GM19035 (cell line): ENCODE measurements around the gene SLC25A18.
"Not testable (repeated sequence)": the region's sequence is repeated elsewhere in the genome, so short reads cannot be mapped to it uniquely, and the experiment has no call there.

Experiments
- ATAC-seq: cut with Tn5 transposase; IDR thresholded peaks from one replicate; pipeline ENCODE4 v1.9.1; 2021; ENCODE audit not compliant: unreplicated experiment

The SLC25A18 gene, protein sequence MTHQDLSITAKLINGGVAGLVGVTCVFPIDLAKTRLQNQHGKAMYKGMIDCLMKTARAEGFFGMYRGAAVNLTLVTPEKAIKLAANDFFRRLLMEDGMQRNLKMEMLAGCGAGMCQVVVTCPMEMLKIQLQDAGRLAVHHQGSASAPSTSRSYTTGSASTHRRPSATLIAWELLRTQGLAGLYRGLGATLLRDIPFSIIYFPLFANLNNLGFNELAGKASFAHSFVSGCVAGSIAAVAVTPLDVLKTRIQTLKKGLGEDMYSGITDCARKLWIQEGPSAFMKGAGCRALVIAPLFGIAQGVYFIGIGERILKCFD

DNA sequence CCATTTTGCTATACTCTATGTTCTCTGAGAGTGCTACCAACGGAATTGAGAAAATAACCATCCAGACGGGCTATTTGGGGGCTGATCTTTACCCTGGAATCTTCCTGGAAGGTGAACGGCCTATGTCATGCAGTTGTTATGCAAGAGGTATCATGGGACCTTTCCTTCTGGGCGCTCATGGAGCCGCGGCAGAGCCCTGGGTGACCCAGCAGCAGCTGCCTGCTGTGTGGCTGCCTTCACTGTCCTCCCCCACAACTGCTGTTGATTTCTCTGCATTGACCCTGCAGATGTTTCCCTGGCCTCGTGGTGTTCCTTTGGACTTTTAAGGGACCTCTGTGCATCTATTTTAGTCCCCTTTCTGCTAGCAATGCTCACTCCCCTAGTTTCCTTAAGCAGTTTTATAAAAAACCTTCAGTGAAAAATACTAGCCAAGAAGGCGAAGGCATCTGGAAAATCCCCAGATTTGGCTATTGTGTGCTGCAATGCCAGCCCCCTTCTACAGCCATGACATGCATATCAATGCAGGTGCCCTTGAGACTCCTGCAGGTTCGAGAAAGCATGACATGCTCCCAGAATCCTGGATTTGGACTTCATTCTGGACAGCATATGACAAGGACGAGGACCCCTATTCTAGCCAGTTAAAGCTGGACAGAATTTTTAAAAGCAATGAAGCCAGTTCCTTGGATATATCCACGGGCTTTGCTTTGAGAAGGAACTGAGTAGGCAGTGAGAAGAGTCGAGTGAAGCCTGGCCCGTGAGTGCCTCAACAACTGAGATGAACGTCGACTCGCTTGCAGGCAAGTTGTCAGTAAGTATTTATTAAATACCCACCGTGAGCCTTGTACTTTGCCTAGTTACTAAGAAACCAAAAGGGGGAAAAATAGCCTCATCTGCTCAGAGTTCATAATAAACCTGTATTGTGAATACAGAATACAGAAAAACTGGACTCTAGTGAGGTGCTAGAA, at the start of gene SLC25A18:
Gene SLC25A18, plus strand, starts transcription at position 593 of the 965 bp plus-strand sequence. CDS start 16,447 bp downstream, outside the sequence.
- ATAC-seq: no peak

DNA sequence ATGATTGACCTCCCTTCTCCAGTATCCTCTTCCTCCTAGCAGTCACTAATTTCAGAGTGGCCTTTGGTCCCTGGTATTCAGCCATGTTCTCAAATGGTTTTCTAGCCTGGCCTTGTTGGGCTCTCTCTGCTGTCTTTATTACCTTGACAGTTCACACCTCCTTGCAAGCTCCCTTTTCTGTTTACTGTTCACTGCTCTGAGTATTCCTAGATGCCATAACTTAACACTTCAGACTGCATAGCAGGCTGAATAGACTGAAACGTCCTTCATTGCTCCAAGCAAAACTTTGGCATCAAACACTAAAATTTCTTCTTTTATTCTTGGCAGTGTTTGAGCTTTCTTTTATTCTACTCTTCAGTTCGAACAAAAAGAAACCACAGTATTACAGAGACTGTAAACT, 49.7 kb upstream of the SLC25A18 start:
- no peak for ATAC-seq

DNA sequence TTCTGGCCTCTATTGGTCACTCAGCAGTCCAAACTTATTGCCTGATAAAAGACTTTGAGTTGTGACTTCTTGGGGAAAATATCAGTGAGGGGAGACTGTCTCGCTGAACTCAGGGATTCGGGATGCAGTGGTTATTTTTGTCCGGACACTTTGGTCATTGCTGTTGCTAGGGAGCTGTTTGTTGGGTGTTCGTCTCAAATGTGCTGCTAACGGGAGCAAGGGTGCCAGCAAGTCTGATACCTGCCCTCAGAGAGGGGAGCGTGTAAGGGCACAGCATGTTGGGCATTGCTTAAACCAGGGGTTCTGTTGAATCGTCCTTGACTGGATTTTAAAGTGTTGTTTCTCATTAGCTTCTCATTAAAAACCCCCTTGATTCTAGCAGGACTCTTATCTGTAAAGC, 49.2 kb upstream of the SLC25A18 start:
- no peak for ATAC-seq

DNA sequence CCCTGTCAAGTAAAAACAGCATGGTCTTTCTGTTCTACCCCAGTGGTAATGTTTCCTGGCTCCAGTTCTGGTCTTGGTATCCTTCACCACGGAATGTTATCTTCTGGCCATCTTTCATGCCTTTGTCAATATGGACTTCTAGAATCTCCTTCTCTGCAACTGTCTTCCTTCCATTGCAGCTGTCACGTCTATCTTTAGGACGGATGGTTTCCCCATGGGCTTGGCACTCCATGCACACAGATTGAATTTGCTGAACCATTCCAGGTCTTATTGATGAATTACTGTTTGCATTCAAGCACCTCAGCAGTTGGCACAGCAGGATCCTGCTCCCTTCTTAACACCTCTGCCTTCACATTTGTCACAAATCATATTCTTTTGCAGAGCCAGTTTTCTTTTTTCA, 44.9 kb upstream of the SLC25A18 start:
- ATAC-seq: no peak

DNA sequence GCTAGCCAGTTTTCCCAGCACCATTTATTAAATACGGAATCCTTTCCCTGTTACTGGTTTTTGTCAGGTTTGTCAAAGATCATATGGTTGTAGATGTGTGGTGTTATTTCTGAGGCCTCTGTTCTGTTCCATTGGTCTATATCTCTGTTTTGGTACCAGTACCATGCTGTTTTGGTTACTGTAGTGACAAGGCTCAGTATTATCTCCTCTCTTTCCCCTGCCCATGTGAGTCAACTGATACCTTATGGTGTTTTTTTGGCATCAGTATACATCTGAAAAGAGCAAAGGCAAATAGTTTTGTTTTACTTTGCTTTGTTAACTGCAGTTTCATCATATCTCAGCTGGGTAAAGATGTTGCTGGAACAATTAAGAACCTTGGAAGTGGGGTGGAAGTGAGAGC, 41.3 kb upstream of the SLC25A18 start:
- ATAC-seq: not testable (repeated sequence)

DNA sequence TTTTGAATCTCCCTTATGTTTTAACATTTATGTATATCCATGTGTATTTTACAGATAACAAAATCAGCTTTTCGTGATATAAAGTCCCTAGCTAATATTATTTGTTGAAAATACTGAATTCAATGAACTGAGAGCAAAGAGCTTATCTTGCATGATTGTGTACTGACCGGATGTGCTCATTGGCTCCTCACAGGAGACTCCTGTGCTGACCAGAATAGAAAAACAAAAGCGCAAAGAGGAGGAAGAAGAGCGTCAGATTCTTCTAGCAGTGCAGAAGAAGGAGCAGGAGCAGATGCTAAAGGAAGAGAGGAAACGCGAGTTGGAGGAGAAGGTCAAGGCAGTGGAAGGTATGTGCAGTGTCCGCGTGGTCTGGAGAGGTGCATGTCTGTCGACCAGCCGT, 39.4 kb upstream of the SLC25A18 start:
- ATAC-seq: no peak

DNA sequence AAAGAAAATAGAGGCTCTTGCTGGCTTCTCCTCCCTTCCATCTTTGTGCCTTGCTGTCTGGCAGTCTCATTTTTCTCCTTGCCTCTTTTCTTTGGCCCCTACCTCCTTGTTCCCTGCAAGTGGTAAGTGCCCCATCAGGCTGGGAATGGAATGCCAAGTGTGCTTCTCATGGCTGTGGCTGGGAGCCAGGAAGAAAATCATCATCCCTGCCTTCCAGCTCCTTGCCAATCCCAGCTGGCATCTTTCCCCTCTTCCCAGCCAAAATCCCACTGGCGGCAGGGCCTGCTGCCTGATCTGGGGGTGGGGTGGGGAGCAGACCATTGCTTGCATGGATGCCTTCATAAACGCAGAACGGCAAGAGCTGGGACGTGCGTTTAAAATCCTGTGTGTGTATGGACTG, 27.0 kb upstream of the SLC25A18 start:
- ATAC-seq: no peak

DNA sequence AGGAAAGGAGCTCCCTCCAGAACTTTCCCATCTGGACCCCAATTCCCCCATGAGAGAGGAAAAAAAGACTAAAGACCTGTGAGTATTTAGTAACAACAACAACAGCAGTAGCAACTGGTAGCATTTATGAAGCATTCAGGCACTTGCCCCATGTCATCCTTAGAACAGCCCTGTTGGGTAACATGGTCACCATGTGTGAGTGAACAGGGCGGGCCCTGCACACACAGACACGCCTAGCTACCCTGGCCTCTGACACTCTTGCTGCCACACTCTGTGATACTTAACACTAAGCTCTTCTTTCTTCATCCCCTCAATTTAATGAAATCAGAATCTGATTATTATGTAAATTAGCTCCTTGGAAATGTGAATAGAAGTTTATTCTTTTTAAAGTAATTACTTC, 26.1 kb upstream of the SLC25A18 start:
- no peak for ATAC-seq

DNA sequence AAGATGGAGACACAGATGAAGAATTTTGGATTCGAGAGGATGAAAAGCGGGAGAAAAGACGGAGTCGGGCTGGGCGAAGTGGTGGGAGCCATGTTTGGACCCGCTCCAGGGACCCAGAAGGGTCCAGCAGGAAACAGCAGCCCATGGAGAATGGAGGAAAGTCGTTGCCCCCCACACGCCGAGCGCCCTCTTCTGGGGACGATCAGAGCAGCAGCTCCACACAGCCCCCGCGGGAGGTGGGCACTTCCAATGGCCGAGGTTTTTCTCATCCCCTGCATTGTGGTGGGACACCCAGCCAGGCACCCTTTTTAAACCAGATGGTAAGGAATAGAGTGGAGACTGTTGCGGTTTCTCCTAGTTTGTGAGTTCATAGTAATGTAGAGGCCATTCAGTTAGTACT, 22.8 kb upstream of the SLC25A18 start:
- no peak for ATAC-seq

DNA sequence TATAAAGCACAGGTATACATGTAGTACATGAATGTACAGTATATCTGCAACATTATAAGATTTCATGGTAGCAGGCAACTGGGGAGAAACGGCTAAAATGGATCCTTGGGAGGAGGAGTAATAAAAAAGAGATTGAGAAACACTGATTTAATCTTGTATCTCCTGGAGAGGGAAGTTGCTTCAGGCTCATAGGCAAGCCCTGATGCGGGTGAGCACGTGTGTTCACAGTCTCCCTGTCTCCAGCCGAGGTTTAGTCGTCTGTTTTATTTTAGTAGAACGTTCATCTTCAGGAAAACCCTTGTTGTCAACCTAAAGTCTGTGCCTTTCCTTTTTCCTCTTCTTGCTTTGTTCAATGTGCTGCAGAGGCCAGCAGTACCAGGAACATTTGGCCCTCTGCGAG, 21.8 kb upstream of the SLC25A18 start:
- no peak for ATAC-seq

DNA sequence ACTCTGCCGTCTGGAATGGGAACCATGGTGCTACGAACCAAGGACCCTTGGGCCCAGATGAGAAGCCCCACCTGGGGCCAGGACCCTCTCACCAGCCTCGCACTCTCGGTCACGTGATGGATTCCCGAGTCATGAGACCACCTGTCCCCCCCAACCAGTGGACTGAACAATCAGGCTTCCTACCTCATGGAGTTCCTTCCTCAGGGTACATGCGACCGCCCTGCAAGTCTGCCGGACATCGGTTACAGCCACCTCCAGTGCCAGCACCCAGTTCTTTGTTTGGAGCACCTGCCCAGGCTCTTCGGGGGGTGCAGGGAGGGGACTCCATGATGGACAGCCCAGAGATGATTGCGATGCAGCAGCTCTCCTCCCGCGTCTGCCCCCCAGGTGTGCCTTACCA, 20.8 kb upstream of the SLC25A18 start:
- ATAC-seq: no peak

DNA sequence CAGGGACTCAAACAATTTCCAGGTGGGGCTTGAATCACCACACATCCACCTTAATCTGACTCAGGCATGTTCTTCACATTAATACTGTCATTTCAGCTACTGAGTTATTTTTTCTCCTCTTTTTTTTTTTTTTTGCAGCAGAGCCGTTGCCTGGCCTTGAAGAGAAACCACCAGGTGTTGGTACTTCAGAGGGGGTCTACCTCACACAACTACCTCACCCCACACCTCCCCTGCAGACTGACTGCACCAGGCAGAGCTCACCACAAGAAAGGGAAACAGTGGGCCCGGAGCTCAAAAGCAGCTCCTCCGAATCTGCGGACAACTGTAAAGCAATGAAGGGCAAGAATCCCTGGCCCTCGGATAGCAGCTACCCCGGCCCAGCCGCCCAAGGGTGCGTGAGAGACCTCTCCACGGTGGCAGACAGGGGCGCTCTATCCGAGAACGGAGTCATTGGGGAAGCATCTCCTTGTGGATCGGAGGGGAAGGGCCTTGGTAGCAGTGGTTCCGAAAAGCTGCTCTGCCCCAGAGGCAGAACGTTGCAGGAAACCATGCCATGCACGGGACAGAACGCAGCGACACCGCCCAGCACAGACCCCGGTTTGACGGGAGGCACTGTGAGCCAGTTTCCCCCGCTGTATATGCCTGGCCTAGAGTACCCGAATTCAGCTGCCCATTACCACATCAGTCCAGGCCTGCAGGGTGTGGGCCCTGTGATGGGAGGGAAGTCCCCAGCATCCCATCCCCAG, 15.1 kb upstream of the SLC25A18 start:
- ATAC-seq: no peak

DNA sequence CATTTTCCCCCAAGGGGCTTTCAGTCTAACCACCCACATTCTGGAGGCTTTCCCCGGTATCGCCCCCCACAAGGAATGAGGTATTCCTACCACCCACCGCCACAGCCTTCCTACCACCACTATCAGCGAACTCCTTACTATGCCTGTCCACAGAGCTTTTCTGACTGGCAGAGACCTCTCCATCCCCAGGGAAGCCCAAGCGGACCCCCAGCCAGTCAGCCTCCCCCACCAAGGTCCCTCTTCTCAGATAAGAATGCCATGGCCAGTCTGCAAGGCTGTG, 14.6 kb upstream of the SLC25A18 start:
- no peak for ATAC-seq

DNA sequence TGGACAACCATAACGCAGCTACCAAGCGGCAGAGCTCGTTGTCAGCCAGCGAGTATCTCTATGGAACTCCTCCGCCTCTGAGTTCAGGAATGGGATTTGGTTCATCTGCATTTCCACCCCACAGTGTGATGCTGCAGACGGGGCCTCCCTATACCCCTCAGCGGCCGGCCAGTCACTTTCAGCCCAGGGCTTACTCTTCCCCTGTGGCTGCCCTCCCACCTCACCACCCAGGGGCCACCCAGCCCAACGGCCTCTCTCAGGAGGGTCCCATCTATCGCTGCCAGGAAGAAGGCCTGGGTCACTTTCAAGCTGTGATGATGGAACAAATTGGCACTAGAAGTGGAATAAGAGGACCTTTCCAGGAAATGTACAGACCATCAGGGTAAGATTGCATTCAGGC, 14.1 kb upstream of the SLC25A18 start:
- no peak for ATAC-seq

DNA sequence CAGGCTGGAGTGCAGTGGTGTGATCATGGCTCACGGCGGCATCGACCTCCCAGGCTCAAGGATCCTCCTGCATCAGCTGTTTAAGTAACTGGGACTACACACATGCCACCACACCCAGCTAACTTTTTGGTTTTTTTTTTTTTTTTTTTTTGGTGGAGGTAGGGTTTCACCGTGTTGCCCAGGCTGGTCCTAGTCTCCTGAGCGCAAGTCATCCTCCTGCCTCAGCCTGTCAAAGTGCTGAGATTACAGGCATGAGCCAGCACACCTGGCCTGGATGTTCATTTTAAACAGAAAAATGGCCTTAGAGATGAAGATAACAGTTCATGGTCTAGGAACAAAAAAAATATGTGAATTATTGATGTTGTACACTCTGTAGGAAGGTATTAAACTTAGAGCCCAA, 13.6 kb upstream of the SLC25A18 start:
- no peak for ATAC-seq

DNA sequence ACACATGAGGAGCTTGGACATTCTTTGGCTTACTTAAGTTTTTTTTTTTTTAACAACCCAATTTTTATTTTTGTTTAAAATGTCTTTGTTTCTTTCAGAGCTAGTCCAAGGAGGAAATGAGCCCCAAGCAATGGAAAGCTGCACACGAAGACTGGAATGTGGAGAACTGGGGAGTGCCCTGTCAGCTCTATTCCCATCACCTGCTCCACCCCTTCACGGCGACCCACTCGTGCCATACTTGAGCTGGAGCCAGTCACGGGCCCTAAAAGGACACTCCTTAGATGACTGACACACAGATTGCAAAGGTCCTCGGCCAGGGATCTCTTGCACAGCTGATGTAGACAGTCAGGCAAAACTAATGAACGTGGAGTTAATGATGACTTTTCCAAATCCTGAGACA, 10.6 kb upstream of the SLC25A18 start:
- no peak for ATAC-seq

DNA sequence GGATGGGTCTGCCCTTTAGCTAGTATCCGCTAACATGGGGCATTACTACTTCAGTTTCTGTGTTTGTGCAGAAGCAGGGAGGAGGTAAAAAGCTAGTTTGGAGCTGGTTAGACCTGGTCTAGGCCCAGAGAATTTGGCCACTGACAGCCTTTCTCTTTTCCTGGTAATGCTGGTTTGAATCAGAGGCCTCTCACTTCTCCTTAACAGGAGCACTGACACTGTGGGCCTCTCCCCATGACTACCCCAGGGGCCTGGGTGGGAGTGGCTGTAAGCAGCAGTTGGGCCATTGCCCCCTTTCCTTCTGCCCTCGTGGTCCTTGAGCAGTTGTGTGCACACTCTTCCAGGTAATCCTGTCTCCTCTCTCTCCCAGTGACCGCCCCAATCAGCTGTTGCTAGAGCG, 8.5 kb upstream of the SLC25A18 start:
- no peak for ATAC-seq

DNA sequence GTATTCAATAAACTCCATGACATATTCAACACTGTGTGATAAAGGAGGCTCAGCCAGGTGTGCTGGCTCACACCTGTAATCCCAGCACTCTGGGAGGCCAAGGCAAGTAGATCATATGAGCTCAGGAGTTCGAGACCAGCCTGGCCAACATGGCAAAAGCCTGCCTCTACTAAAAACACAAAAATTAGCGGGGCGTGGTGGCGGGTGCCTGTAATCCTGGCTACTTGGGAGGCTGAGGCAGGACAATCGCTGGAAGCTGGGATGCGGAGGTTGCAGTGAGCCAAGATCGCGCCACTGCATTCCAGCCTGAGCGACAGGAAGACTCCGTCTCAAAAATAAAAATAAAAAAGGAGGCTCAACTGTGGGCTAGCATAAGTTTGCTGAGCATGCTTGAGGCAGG, 4.1 kb upstream of the SLC25A18 start:
- ATAC-seq: no peak

DNA sequence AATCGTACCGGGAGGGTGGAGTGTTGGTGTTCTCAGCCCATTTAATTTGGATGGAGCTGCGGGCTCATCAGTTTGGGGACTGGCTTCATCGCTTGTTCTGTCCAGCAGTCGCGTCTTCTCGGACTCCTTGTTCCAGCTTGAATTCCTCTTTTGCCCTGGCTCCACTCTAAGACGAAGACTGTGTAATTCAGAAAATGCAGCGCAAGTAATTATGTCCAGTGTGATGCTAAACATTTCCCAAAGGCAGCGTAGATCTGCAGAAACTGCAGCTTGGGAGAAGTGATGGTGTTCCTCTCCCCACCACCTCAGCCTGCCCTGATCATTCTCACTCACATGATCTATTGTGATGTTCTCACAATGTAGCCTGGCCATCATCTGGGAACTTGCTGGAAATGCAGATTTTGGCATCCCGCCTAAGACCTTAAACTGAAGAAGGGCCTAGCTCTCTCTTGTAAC, 666 bp downstream of the SLC25A18 start:
- no peak for ATAC-seq

DNA sequence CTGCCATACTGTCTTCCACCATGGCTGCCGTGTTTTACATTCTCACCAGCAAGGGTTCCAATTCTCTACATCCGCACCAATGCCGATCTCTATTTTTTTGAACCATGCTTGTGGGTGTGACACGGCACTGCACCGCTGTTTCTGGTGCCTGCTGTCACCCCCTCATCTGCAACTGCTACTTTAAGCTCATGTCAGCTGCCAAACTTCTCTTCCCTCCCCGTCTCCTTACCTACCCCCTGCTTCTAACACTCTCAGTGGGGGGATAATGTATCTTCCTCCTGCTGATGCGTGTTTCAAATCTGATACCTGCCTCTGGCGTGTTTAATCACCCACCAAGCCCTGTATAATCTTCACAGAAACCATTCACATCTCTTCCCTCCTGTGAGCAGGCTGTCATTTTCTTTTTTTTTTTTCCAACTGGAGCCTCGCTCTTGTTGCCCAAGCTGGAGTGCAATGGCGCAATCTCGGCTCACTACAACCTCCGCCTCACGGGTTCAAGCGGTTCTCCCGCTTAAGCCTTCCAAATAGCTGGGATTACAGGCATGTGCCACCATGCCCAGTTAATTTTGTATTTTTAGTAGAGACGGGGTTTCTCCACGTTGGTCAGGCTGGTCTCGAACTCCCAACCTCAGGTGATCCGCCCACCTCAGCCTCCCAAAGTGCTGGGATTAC, 2.9 kb downstream of the SLC25A18 start:
- not testable (repeated sequence) for ATAC-seq

DNA sequence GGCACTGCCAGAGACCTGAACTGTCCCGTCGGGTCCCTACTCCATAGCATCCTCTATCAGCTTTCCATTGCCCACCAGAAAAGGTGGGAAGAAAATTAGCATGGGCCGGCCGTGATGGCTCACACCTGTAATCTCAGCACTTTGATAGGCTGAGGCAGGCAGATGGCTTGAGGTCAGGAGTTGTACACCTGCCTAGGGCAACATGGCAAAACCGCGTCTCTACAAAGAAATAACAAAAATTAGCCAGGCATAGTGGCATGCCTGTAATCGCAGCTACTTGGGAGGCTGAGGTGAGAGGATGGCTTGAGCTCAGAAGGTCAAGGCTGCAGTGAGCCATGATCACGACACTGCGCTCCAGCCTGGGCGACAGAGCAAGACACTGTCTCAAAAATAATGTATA, 3.5 kb downstream of the SLC25A18 start:
- ATAC-seq: no peak
